DMS 273 treated with DMSO at 0.1 percent for 48 hours (cell line): ENCODE results near the gene SERPINA10.

Source experiments
- DNase-seq: peaks from one replicate; lab custom pipeline; 2025; lab: John Stamatoyannopoulos, UW

SERPINA10 gene

GRCh38 chr14:94292872-94293577 lies at the start of gene SERPINA10:
SERPINA10 (minus strand) TSS chr14:94293268; CDS start chr14:94290593, 2,675 bp downstream.
- DNase-seq, result no peak

- peak; percentile 90 for DNase-seq
Measured at GRCh38 chr14:94342334-94342934, 49.4 kb upstream of the SERPINA10 start.

GRCh38 chr14:94341656-94342333 lies 48.7 kb upstream of the SERPINA10 start:
- DNase-seq, result no peak

- no peak for DNase-seq
Measured at GRCh38 chr14:94340533-94340932, 47.5 kb upstream of the SERPINA10 start.

DNA sequence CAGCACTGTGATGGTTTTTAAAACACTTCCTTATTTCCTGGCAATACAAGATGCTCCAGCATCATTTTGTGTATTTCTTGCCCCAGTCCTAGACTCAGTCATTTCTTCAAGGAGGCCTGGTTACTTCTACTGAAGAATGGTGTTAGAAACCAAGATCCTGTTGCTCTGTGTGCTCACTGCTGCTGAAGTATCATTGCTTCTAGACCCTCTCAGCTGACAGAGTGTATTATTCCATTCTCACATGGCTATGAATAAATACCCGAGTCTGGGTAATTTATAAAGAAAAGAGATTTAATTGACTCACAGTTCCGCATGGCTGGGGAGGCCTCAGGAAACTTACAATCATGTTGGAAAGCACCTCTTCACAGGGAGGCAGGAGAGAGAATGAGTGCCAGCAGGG lies 45.0 kb upstream of the SERPINA10 start:
- no peak for DNase-seq

DNA sequence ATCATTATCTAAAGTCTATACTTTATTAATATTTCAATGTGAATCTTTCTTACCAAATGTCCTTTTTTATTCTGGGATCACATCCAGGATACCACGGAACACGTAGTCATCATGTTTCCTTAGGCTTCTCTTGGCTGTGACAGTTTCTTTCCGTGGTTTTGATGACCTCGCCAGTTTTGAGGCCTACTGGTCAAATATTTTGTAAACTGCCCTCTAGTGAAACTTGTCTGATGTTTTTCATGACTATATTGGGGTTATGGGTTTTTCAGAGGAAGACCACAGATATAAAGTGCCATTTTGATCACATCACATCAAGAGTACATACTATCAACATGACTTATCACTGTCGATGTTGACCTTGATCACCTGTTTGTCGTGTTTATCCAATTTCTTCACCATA lies 44.2 kb upstream of the SERPINA10 start:
- DNase-seq, result no peak

DNA sequence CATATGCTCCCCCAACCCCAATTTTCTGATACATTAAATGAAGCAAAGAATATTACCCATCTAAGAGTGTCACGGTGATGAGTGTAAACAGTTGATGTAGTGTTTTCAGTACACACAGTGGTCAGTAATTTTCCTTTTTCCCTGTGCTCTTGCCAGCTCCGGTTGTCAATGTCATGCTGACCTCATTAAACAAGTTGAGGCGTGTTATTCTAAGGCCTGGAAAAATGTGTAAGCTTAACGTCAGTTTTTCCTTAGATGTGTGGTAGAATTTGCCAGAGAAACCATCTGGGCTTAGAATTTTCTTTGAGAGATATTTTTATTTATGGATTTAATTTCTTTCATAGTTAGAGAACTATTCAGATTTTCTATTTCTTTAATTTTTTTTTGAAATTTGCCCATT lies 41.8 kb upstream of the SERPINA10 start:
- no peak for DNase-seq

- no peak for DNase-seq
Measured at GRCh38 chr14:94332587-94332986, 39.5 kb upstream of the SERPINA10 start.

GRCh38 chr14:94332063-94332583 lies 39.1 kb upstream of the SERPINA10 start:
- no peak for DNase-seq

DNA sequence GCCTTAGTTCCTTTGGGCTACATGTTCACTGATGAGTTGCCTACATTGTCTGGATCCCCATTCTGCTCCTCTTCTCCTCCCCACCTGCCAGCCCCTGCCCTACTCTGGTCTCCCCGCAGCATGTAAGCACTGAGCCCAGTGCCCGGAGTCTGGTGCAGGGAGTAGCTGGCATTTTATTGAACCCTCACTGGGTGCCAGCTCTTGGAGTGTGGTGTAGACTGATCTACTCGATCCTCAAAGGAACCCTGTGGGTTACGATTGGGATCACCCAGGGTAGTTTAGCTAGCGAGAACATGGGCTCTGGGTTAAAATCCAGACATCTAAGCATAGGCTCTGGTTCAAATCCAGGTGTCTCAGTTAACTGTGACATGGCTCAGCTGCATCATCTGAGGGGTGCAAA lies 38.4 kb upstream of the SERPINA10 start:
- no peak for DNase-seq

DNA sequence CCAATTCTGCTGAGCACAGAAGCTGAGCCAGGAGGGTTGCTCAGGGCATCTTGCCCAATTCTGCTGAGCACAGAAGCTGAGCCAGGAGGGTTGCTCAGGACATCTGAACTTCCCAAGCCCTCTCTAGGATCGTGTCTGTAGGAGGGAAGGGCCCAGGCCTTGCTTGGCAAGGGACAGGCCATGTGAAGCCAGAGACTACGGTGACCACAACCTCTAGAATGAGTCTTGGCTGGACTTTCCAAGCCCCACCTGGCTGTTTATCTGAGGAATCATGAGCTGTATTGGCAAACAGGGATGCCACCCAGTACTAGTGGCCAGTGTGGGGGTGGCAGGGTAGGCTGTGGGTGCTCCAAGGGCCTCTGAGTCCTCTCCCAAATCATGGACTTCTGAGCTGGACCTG lies 37.8 kb upstream of the SERPINA10 start:
- no peak for DNase-seq

DNA sequence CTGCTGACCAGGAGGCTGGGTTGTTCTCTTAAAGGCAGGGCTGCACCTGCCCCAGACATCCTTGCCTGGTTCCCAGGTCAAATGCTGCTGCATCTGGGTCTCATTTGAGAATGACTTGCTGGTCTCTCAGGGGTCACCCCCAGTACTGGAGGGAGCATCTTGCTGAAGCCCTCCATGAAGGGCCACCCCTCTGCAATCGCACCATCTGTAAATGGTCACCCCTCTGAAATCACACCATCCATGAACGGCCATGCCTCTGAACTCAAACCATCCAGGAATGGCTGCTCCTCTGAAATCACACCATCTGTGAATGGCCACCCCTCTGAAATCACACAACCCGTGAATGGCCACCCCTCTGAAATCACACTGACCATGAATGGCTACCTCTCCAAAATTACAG lies 37.4 kb upstream of the SERPINA10 start:
- DNase-seq, result no peak

- no peak for DNase-seq
Measured at GRCh38 chr14:94329857-94330256, 36.8 kb upstream of the SERPINA10 start.

GRCh38 chr14:94328196-94328595 lies 35.1 kb upstream of the SERPINA10 start:
- DNase-seq, result no peak

GRCh38 chr14:94322648-94323570 lies 29.8 kb upstream of the SERPINA10 start, which contains the start of gene SERPINA6:
SERPINA6 (minus strand) TSS chr14:94323336; CDS start chr14:94314648, 8,688 bp downstream.
- DNase-seq, result no peak

DNA sequence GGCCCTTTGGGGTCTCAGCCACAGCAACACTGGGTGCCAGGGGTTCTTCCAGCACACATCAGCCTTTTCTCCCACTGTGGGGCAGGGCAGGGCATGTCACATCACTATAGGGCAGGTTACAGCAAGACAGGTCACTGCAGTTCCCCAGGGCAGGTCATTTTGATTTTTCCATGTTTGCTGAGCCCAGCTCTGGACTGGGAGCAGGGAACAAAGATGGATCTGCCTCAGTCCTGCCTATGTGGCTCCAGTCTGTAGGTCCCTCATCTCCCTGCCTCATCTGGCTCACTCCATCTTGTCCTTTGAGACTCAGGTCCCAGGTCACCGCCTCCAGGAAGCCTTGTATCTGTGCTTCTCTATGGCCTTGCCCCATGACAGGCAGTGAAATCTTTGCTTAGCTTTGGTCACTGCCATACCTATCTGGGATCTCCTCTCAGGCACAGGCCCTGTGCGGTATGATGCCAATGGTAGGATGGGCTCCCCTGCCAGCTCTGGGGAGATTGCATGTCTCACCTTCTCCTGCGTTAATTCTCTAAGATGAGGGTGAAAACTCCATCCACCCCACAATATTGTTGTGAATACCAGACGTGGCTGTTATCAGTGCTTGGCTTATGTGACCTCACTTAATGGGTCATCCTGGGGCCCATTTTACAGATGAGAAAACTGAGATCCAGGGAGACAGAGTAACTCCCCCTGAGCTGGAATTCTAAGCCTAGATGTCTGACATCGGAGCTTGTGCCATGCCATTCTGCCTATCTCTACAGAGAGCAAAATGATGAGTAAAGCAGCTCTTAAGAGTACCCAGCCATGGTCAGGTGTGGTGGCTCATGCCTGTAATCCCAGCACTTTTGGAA lies 28.6 kb upstream of the SERPINA10 start:
- DNase-seq, result no peak

- DNase-seq, result no peak
Measured at GRCh38 chr14:94320243-94320642, 27.2 kb upstream of the SERPINA10 start.

DNA sequence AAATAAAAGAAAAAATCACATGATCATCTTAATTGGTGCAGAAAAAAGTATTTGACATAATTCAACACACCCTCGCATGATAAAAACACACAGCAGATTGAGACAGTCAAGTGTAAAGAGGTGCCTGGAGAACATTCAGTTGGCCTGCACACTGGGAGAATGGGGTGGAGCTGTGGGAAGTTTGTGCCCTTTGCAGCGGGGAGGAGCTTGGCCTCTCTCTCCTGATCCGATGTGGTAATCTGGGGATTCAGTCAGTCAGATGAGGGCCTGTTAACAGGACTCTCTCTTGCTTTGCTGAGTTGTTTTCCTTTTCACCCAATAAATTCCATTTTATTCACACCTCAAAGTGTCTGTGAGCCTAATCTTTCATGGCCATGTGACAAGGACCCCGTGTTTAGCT lies 24.2 kb upstream of the SERPINA10 start:
- DNase-seq, result no peak

GRCh38 chr14:94316692-94317091 lies 23.6 kb upstream of the SERPINA10 start:
- DNase-seq, result no peak

GRCh38 chr14:94314890-94315289 lies 21.8 kb upstream of the SERPINA10 start:
- DNase-seq, result no peak
